GM19035 (cell line): ENCODE measurements around the gene FAM227A.

ENCODE experiments used
- ATAC-seq: cut with Tn5 transposase; IDR thresholded peaks from one replicate; pipeline ENCODE4 v1.9.1; 2021; ENCODE audit not compliant: unreplicated experiment

FAM227A gene

DNA sequence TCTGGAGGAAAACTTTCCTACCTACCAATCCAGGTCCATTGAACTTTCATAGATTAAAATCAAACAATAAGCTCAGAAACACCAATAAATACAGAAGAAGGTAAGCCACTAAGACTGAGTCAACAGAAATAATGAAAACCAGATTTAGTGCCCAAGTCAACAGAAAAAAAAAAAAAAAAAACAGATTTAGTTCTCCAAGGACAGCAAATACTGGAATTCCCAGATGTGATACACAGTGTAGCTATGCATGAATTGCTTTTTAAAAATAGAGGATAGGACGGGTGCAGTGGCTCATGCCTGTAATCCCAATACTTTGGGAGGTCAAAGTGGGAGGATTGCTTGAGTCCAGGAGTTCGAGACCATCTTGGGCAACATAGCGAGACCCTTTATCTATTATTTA lies 101.9 kb downstream of the FAM227A start:
- ATAC-seq: no peak

- ATAC-seq: no peak
Measured at GRCh38 chr22:38549101-38549894, 106.9 kb downstream of the FAM227A start.

DNA sequence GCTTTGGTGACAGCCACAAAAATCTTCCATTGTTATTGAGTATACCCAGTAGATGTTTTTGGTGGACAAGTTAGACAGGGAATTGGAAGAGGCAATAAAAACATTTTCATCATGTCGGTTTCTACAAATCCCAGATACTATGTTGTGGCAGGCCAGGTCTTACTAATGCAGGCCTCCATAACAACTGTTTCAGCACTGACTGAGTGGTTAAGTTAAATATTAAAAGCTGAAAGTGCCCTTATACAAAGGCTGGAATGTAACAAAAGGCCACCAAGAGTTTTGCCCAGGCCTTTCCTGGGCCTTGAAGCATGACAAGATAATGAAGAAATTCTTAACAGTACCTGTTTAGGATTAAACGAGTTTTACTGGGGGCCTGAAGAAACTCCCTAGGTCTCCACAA lies 115.5 kb downstream of the FAM227A start:
- ATAC-seq: no peak

GRCh38 chr22:38531251-38531938 lies 124.8 kb downstream of the FAM227A start:
- no peak for ATAC-seq
